ENCODE results near the gene FBXL19. TPM values are rescaled to one million over a fixed set of nuclear protein-coding genes. Genes with fewer than 3 reads are reported as not detected.

The FBXL19 gene
- total and polyA plus RNA-seq, 2 of the 13 experiments (the other 11 are each of a cell fraction or from before 2014, with no cell fraction given): 6.0 to 13.7 TPM

DNA sequence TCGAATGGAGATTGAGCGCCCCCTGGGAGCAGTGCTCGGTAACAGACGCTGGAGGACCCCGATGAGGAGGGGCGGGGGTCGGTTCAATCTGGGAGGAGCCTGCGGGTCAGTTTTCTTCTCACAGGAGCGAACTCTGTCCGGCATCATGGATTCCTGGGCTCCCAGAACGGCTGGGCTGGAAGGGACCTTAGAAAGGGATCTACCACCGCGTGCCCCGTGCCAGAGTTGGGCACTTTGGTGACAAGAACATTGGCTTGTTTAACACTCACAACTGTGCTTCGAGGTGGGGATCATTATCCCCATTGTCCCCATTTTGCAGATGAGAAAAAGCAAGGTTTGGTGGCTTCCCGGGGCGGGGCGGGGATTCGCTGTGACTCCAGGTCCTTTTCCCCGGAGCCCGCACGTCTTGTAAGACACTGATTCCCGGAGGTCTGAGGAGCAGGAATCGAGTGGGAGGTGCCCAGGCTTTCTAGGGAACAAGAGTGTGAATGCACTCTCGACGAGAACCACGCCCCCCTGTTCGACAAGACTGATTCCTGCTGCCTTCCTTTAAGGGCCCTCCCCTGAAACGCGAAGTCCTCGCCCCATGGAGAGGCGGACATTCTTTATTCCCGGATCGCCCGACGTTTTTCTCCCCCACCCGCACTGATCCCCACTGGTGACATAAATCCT lies 1.5 kb upstream of the FBXL19 start (continued):
- no peak for TF ChIP-seq TCF12 (IDR thresholded peaks at IDR 0.05)
- peak; percentile 7; the same call in 1 of the 2 replicates for TF ChIP-seq TCF12 (CRISPR knock-in tag; IDR thresholded peaks at IDR 0.05)
- TF ChIP-seq, protein P1, sequence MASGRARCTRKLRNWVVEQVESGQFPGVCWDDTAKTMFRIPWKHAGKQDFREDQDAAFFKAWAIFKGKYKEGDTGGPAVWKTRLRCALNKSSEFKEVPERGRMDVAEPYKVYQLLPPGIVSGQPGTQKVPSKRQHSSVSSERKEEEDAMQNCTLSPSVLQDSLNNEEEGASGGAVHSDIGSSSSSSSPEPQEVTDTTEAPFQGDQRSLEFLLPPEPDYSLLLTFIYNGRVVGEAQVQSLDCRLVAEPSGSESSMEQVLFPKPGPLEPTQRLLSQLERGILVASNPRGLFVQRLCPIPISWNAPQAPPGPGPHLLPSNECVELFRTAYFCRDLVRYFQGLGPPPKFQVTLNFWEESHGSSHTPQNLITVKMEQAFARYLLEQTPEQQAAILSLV (CRISPR knock-in tag; IDR thresholded peaks at IDR 0.05; ENCODE audit: borderline replicate concordance): no peak
- TF ChIP-seq, protein P2, sequence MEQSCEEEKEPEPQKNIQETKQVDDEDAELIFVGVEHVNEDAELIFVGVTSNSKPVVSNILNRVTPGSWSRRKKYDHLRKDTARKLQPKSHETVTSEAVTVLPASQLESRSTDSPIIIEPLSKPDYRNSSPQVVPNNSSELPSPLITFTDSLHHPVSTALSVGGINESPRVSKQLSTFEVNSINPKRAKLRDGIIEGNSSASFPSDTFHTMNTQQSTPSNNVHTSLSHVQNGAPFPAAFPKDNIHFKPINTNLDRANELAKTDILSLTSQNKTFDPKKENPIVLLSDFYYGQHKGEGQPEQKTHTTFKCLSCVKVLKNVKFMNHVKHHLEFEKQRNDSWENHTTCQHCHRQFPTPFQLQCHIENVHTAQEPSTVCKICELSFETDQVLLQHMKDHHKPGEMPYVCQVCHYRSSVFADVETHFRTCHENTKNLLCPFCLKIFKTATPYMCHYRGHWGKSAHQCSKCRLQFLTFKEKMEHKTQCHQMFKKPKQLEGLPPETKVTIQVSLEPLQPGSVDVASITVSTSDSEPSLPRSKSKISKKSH (CRISPR knock-in tag; IDR thresholded peaks at IDR 0.05; ENCODE audit: borderline replicate concordance): no peak
- TF ChIP-seq, protein P3, sequence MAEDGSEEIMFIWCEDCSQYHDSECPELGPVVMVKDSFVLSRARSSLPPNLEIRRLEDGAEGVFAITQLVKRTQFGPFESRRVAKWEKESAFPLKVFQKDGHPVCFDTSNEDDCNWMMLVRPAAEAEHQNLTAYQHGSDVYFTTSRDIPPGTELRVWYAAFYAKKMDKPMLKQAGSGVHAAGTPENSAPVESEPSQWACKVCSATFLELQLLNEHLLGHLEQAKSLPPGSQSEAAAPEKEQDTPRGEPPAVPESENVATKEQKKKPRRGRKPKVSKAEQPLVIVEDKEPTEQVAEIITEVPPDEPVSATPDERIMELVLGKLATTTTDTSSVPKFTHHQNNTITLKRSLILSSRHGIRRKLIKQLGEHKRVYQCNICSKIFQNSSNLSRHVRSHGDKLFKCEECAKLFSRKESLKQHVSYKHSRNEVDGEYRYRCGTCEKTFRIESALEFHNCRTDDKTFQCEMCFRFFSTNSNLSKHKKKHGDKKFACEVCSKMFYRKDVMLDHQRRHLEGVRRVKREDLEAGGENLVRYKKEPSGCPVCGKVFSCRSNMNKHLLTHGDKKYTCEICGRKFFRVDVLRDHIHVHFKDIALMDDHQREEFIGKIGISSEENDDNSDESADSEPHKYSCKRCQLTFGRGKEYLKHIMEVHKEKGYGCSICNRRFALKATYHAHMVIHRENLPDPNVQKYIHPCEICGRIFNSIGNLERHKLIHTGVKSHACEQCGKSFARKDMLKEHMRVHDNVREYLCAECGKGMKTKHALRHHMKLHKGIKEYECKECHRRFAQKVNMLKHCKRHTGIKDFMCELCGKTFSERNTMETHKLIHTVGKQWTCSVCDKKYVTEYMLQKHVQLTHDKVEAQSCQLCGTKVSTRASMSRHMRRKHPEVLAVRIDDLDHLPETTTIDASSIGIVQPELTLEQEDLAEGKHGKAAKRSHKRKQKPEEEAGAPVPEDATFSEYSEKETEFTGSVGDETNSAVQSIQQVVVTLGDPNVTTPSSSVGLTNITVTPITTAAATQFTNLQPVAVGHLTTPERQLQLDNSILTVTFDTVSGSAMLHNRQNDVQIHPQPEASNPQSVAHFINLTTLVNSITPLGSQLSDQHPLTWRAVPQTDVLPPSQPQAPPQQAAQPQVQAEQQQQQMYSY (CRISPR knock-in tag; IDR thresholded peaks at IDR 0.05): peak; percentile 35; the same call in 1 of the 2 replicates
- TF ChIP-seq XRCC5 (optimal IDR thresholded peaks at IDR 0.05; ENCODE audit: low read length): peak; percentile 96
- no peak for TF ChIP-seq ZNF256 (CRISPR knock-in tag; conservative IDR thresholded peaks at IDR 0.05)
- TF ChIP-seq ZSCAN9 (CRISPR knock-in tag; IDR thresholded peaks at IDR 0.05; ENCODE audit: borderline replicate concordance): peak; percentile 39; the same call in 1 of the 2 replicates
- no peak for TF ChIP-seq RAD51 (IDR thresholded peaks at IDR 0.05; ENCODE audit: borderline replicate concordance)
- TF ChIP-seq CBFB (CRISPR knock-in tag; IDR thresholded peaks at IDR 0.05): no peak
- TF ChIP-seq NPAS2 (CRISPR knock-in tag; IDR thresholded peaks at IDR 0.05; ENCODE audit: borderline replicate concordance): no peak
- TF ChIP-seq, protein P4, sequence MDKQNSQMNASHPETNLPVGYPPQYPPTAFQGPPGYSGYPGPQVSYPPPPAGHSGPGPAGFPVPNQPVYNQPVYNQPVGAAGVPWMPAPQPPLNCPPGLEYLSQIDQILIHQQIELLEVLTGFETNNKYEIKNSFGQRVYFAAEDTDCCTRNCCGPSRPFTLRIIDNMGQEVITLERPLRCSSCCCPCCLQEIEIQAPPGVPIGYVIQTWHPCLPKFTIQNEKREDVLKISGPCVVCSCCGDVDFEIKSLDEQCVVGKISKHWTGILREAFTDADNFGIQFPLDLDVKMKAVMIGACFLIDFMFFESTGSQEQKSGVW (CRISPR knock-in tag; IDR thresholded peaks at IDR 0.05; ENCODE audit: borderline replicate concordance): no peak
- TF ChIP-seq STAG1 (CRISPR knock-in tag; IDR thresholded peaks at IDR 0.05): peak; percentile 97
- TF ChIP-seq, protein P5, sequence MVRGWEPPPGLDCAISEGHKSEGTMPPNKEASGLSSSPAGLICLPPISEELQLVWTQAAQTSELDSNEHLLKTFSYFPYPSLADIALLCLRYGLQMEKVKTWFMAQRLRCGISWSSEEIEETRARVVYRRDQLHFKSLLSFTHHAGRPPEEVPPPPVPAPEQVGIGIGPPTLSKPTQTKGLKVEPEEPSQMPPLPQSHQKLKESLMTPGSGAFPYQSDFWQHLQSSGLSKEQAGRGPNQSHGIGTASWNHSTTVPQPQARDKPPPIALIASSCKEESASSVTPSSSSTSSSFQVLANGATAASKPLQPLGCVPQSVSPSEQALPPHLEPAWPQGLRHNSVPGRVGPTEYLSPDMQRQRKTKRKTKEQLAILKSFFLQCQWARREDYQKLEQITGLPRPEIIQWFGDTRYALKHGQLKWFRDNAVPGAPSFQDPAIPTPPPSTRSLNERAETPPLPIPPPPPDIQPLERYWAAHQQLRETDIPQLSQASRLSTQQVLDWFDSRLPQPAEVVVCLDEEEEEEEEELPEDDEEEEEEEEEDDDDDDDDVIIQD (CRISPR knock-in tag; IDR thresholded peaks at IDR 0.05; ENCODE audit: low read depth): peak; percentile 44; the same call in 1 of the 2 replicates
- no peak for TF ChIP-seq SYNCRIP (IDR thresholded peaks at IDR 0.05; ENCODE audit: insufficient read depth, low read depth, low read length)
- TF ChIP-seq, protein P6, sequence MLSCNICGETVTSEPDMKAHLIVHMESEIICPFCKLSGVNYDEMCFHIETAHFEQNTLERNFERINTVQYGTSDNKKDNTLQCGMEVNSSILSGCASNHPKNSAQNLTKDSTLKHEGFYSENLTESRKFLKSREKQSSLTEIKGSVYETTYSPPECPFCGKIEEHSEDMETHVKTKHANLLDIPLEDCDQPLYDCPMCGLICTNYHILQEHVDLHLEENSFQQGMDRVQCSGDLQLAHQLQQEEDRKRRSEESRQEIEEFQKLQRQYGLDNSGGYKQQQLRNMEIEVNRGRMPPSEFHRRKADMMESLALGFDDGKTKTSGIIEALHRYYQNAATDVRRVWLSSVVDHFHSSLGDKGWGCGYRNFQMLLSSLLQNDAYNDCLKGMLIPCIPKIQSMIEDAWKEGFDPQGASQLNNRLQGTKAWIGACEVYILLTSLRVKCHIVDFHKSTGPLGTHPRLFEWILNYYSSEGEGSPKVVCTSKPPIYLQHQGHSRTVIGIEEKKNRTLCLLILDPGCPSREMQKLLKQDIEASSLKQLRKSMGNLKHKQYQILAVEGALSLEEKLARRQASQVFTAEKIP (CRISPR knock-in tag; IDR thresholded peaks at IDR 0.05; ENCODE audit: borderline replicate concordance): no peak
- TF ChIP-seq ZNF441 (CRISPR knock-in tag; IDR thresholded peaks at IDR 0.05; ENCODE audit: borderline replicate concordance): no peak; the same call in none of the 2 replicates
- TF ChIP-seq, protein P7, sequence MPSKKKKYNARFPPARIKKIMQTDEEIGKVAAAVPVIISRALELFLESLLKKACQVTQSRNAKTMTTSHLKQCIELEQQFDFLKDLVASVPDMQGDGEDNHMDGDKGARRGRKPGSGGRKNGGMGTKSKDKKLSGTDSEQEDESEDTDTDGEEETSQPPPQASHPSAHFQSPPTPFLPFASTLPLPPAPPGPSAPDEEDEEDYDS (CRISPR knock-in tag; IDR thresholded peaks at IDR 0.05): peak; percentile 59

All from HepG2 (cell line).